GM21367 (cell line): ENCODE results near the gene PRDM10.

Experiments
- ATAC-seq: cut with Tn5 transposase; IDR thresholded peaks from one replicate; pipeline ENCODE4 v1.9.1; 2021; ENCODE audit not compliant: unreplicated experiment

Gene PRDM10

GRCh38 chr11:130008326-130008725, 5.7 kb upstream of the PRDM10 start:
- no peak for ATAC-seq

- ATAC-seq = no peak
These were observed 4.3 kb upstream of the PRDM10 start for GRCh38 chr11:130006929-130007328.

- peak; percentile 13 for ATAC-seq
These were observed 1.0 kb upstream of the PRDM10 start for GRCh38 chr11:130003717-130004001.

GRCh38 chr11:130002846-130003716, 446 bp upstream of the PRDM10 start:
- peak; percentile 71 for ATAC-seq

GRCh38 chr11:130001461-130002351, 929 bp downstream of the PRDM10 start:
- ATAC-seq = peak; percentile 18

GRCh38 chr11:130000552-130001176, 2.0 kb downstream of the PRDM10 start:
- no peak for ATAC-seq

- ATAC-seq = no peak
These were observed 3.2 kb downstream of the PRDM10 start for GRCh38 chr11:129999407-129999806.

- ATAC-seq = no peak
These were observed 3.7 kb downstream of the PRDM10 start for GRCh38 chr11:129998905-129999304.

GRCh38 chr11:129998107-129998506, 4.5 kb downstream of the PRDM10 start:
- ATAC-seq = no peak

GRCh38 chr11:129997513-129997912, 5.1 kb downstream of the PRDM10 start:
- ATAC-seq = no peak

GRCh38 chr11:129996113-129996870, 6.3 kb downstream of the PRDM10 start:
- ATAC-seq = no peak

GRCh38 chr11:129995163-129995562, 7.5 kb downstream of the PRDM10 start:
- ATAC-seq = no peak

GRCh38 chr11:129992161-129992944, 10.3 kb downstream of the PRDM10 start:
- ATAC-seq = no peak

- ATAC-seq = no peak
These were observed 13.4 kb downstream of the PRDM10 start for GRCh38 chr11:129989149-129989813.

GRCh38 chr11:129987950-129988349, 14.7 kb downstream of the PRDM10 start:
- ATAC-seq = no peak

GRCh38 chr11:129985823-129986222, 16.8 kb downstream of the PRDM10 start:
- no peak for ATAC-seq

GRCh38 chr11:129980086-129980485, 22.5 kb downstream of the PRDM10 start:
- no peak for ATAC-seq

- ATAC-seq = no peak
These were observed 23.5 kb downstream of the PRDM10 start for GRCh38 chr11:129979046-129979605.

- no peak for ATAC-seq
These were observed 24.2 kb downstream of the PRDM10 start for GRCh38 chr11:129978447-129978846.
